ENCODE results near the gene PANX2. TPM values are rescaled to one million over a fixed set of nuclear protein-coding genes. Genes with fewer than 3 reads are reported as not detected.

The PANX2 gene
- total RNA-seq, 3 donors from 2014 or later: 1.1 to 2.9 (median 1.4) TPM

DNA sequence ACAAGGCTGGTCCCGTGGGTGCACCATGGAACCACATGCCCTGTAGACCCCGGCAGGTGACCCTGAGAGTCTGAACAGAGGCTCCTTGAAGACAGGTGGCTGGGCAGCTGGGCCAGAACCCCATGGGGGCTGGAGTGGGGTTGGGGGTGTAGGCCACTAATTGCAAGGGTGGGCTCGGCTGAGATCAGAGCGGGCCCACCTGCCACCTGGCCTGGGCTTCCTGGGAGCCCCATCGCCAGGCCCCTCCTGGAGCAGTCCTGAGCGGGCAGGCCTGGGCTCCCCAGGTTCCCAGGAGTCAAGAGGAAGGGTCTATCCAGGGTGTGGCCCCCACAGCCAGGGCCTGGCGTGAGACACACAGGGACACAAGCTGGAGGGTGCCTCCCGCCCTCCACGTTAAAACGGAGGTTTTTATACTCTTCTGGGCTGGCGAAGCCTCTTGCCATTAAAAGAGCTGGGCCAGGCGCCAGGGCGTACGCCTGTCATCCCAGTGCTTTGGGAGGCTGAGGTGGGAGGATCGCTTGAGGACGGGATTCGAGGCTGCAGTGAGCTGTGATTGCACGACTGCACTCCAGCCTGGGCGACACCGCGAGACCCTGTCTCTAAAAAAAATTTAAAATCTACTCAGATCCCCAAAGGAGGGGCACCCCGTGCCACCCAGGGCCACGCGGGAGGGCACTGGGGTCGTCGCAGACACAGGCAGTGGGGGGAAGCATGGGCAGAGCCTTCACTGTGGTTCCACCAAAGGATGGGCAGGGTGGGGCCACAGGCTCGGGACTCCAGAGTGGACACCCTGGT lies 10.4 kb downstream of the PANX2 start:
- DNase-seq (peak; percentile 3), ATAC-seq (no peak)
- peaks cover 3% of the 10 kb centered on the region for H3K27me3 Mint-ChIP-seq (ENCODE audit: low read depth)
- no peaks in the 10 kb centered on the region for H3K36me3 Mint-ChIP-seq (ENCODE audit: insufficient read depth)
- H3K4me3 Mint-ChIP-seq: no peak overlapping the region
- H3K9me3 Mint-ChIP-seq: no peaks in the 10 kb centered on the region
- H3K4me1 Mint-ChIP-seq (ENCODE audit: low read depth): peaks cover 10% of the 10 kb centered on the region

- Mint-ChIP-seq H3K36me3 (ENCODE audit: insufficient read depth) (no peaks in the 10 kb centered on the region), H3K27me3 (ENCODE audit: low read depth) (peaks cover 3% of the 10 kb centered on the region), H3K9me3 (no peaks in the 10 kb centered on the region), H3K4me1 (ENCODE audit: low read depth) (peaks cover 15% of the 10 kb centered on the region), H3K4me3 (no peak overlapping the region)
- DNase-seq (peak; percentile 2), ATAC-seq (no peak)
These were observed 11.9 kb downstream of the PANX2 start for GRCh38 chr22:50182176-50183081.

DNA sequence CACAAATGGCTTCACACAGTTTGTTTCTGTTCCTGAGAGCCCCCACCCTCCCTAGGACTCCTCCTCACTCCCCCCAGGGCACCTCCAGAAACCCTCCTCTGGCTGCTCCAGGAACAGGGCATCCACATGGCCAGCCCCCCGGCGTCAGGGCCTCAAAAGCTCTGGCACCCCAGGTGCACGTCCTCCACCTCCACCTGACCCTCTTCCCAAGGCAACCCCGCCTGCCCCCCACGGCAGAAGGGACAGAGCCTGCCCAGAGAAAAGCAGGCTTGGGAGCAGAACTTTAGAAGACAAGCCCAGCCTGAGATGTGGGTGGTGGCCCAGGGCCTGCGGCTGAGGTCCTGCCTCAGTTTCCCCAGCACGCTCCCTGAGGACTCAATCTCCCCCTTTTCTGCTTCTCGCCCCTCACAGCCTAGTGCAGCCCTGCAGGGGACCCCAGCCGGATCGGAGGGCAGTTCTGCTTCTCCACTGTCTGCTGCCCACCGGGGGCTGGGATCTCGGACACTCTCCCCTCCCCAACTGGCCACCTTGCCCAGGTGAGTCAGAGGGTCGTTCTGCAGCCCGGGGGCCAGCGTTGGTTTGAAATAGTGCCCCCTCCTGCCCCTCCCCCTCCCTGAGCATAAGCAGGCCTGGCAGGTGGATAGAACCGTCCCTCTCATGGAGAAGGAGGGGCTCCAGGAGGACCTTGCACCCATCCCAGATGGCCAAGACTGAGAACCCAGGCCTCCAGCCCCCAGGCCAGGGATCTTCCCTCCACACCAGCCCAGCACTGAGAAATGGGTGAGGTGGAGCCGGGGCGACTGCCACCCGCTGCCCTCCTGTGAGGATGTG lies 12.8 kb downstream of the PANX2 start:
- H3K4me3 Mint-ChIP-seq: peak overlapping the region; percentile 53
- ATAC-seq: no peak
- H3K36me3 Mint-ChIP-seq (ENCODE audit: insufficient read depth): no peaks in the 10 kb centered on the region
- DNase-seq: no peak
- no peaks in the 10 kb centered on the region for H3K9me3 Mint-ChIP-seq
- H3K27me3 Mint-ChIP-seq (ENCODE audit: low read depth): peaks cover 3% of the 10 kb centered on the region
- H3K4me1 Mint-ChIP-seq (ENCODE audit: low read depth): peaks cover 20% of the 10 kb centered on the region

GRCh38 chr22:50184004-50184901 lies 13.7 kb downstream of the PANX2 start:
- Mint-ChIP-seq H3K9me3 (no peaks in the 10 kb centered on the region), H3K4me1 (ENCODE audit: low read depth) (peaks cover 26% of the 10 kb centered on the region), H3K4me3 (peak overlapping the region; percentile 76), H3K27me3 (ENCODE audit: low read depth) (peaks cover 3% of the 10 kb centered on the region), H3K36me3 (ENCODE audit: insufficient read depth) (no peaks in the 10 kb centered on the region)
- no peak for DNase-seq
- ATAC-seq: no peak

- no peak for ATAC-seq
- peak overlapping the region; percentile 82 for H3K4me3 Mint-ChIP-seq
- H3K9me3 Mint-ChIP-seq: no peaks in the 10 kb centered on the region
- DNase-seq: no peak
- no peaks in the 10 kb centered on the region for H3K27me3 Mint-ChIP-seq (ENCODE audit: low read depth)
- H3K4me1 Mint-ChIP-seq (ENCODE audit: low read depth): peaks cover 29% of the 10 kb centered on the region
- H3K36me3 Mint-ChIP-seq (ENCODE audit: insufficient read depth): no peaks in the 10 kb centered on the region
These were observed 14.4 kb downstream of the PANX2 start for GRCh38 chr22:50184902-50185374.

- Mint-ChIP-seq H3K36me3 (ENCODE audit: insufficient read depth) (no peaks in the 10 kb centered on the region), H3K4me1 (ENCODE audit: low read depth) (peaks cover 30% of the 10 kb centered on the region), H3K27me3 (ENCODE audit: low read depth) (no peaks in the 10 kb centered on the region), H3K9me3 (no peaks in the 10 kb centered on the region), H3K4me3 (peak within 1 kb of the TSS; percentile 96)
- peak; percentile 84 for DNase-seq
- peak; percentile 83 to 85 for ATAC-seq
These were observed 15.0 kb downstream of the PANX2 start, which contains the start of gene TRABD for GRCh38 chr22:50185375-50186087. TRABD (plus strand) TSS chr22:50185913; CDS start chr22:50193061, 7,148 bp downstream.

DNA sequence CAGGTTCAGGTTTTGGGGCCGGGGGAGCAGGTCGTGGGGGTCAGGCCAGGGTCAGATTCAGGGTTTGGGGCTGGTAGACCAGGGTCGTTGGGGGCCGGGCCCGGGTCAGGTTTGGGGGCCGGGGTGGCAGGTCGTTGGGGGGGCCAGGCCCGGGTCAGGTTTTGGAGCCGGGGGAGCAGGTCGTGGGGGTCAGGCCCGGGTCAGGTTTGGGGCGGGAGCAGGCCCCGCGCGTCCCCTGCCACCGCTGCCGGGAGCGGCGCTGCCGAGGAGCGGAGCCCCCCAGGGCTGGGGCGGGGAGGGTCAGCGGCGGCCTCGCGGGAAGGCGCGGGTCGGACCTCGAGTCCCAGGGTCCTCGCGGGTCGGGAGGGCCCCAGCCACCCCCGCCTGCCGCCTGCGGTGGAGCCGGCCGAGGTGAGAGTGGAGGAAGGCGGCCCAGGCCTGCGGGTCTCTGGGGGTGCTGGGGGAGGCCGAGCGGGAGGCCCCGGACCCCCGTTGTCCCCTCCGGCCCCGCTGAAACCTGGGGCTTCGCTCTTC lies 15.7 kb downstream of the PANX2 start:
- H3K4me3 Mint-ChIP-seq: peak overlapping the region; percentile 96
- peaks cover 31% of the 10 kb centered on the region for H3K4me1 Mint-ChIP-seq (ENCODE audit: low read depth)
- H3K9me3 Mint-ChIP-seq: no peaks in the 10 kb centered on the region
- H3K27me3 Mint-ChIP-seq (ENCODE audit: low read depth): no peaks in the 10 kb centered on the region
- DNase-seq (no peak), ATAC-seq (no peak)
- H3K36me3 Mint-ChIP-seq (ENCODE audit: insufficient read depth): peaks cover under 1% of the 10 kb centered on the region

- peak overlapping the region; percentile 96 for H3K4me3 Mint-ChIP-seq
- no peaks in the 10 kb centered on the region for H3K9me3 Mint-ChIP-seq
- no peaks in the 10 kb centered on the region for H3K27me3 Mint-ChIP-seq (ENCODE audit: low read depth)
- DNase-seq: no peak
- peaks cover 3% of the 10 kb centered on the region for H3K36me3 Mint-ChIP-seq (ENCODE audit: insufficient read depth)
- ATAC-seq: no peak
- H3K4me1 Mint-ChIP-seq (ENCODE audit: low read depth): peaks cover 38% of the 10 kb centered on the region
These were observed 16.4 kb downstream of the PANX2 start for GRCh38 chr22:50186761-50187523.

DNA sequence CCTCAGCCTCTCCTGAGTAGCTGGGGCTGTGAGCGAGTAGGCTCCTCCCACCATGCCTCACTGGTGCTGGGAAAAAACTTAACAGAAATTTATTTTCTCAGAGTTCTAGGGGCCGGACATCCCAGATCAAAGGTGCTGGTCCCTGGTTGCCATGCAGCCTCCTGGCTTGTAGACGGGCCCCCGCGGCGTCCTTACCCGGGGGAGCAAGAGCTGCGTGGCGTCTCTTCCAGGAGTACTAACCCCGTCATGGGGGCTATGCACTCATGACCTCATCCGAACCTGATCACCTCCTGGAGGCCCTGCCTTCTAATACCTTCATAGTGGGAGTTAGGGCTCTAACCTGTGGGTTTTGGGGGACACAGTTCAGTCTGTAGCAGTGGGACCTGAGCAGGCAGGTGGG lies 17.8 kb downstream of the PANX2 start:
- H3K4me1 Mint-ChIP-seq (ENCODE audit: low read depth): peaks cover 50% of the 10 kb centered on the region
- no peaks in the 10 kb centered on the region for H3K27me3 Mint-ChIP-seq (ENCODE audit: low read depth)
- ATAC-seq (no peak), DNase-seq (no peak)
- H3K9me3 Mint-ChIP-seq: no peaks in the 10 kb centered on the region
- H3K36me3 Mint-ChIP-seq (ENCODE audit: insufficient read depth): peaks cover 3% of the 10 kb centered on the region
- H3K4me3 Mint-ChIP-seq: peak overlapping the region; percentile 31

- DNase-seq (no peak), ATAC-seq (no peak)
- H3K36me3 Mint-ChIP-seq (ENCODE audit: insufficient read depth): peaks cover 3% of the 10 kb centered on the region
- H3K27me3 Mint-ChIP-seq (ENCODE audit: low read depth): no peaks in the 10 kb centered on the region
- H3K4me3 Mint-ChIP-seq: peak overlapping the region; percentile 51
- H3K9me3 Mint-ChIP-seq: no peaks in the 10 kb centered on the region
- peaks cover 50% of the 10 kb centered on the region for H3K4me1 Mint-ChIP-seq (ENCODE audit: low read depth)
These were observed 18.8 kb downstream of the PANX2 start for GRCh38 chr22:50189184-50189848.

- H3K9me3 Mint-ChIP-seq: no peaks in the 10 kb centered on the region
- H3K4me1 Mint-ChIP-seq (ENCODE audit: low read depth): peaks cover 46% of the 10 kb centered on the region
- H3K36me3 Mint-ChIP-seq (ENCODE audit: insufficient read depth): peaks cover 3% of the 10 kb centered on the region
- DNase-seq (no peak), ATAC-seq (no peak)
- H3K27me3 Mint-ChIP-seq (ENCODE audit: low read depth): no peaks in the 10 kb centered on the region
- H3K4me3 Mint-ChIP-seq: peak overlapping the region; percentile 86
These were observed 19.3 kb downstream of the PANX2 start for GRCh38 chr22:50189849-50190181.

Data from activated T-cell treated with anti-CD3 and anti-CD28 coated beads, Interleukin-2, amount 50 U/mL, for 4 hours (primary cell).